IMR-90 (cell line): Measurements from ENCODE around the gene LRP1B. TPM values are rescaled to one million over a fixed set of nuclear protein-coding genes. Genes with fewer than 3 reads are reported as not detected.

Experiments
- ATAC-seq: fragments of 200-7000 bp; cut with Tn5 transposase; 2 replicates; pipeline ENCODE4 v1.9.1; 2020; ENCODE audit warnings: low read depth, mild to moderate bottlenecking, moderate library complexity
- BruUV-seq: library from RNA; stranded (reverse); fragments of 400-500 nt; replicated peaks from 2 replicates; lab custom pipeline; 2021; lab: Mats Ljungman, UMichigan
- CTCF ChIA-PET: fragments of 300-600 bp; formaldehyde crosslinking; extraction: SDS; loops from one replicate; lab custom pipeline; 2021; ENCODE audit warnings: antibody characterized with exemption; lab: Yijun Ruan, JAX
- POLR2A ChIA-PET: fragments of 300-600 bp; sonication (Branson Sonifier 250); formaldehyde crosslinking; loops from one replicate; lab custom pipeline; 2022; ENCODE audit warnings: antibody characterized with exemption; ENCODE audit not compliant: unreplicated experiment; lab: Charles Lee
- DNase-seq: peaks from one replicate; pipeline ENCODE4 v3.0.0; 2013
- H2AFZ ChIP-seq: replicated peaks from 2 replicates; pipeline ENCODE3; 2013; ENCODE audit warnings: low read length, mild to moderate bottlenecking; ENCODE audit not compliant: poor library complexity
- H2AK5ac ChIP-seq: 2 replicates; pipeline ENCODE4 v1.6.1; 2013; ENCODE audit warnings: low read depth, low read length, inconsistent platforms
- H2AK9ac ChIP-seq: replicated peaks from 2 replicates; pipeline ENCODE3; 2013; ENCODE audit warnings: mild to moderate bottlenecking, low read depth, low read length, moderate library complexity; ENCODE audit not compliant: poor library complexity
- H2BK120ac ChIP-seq: 2 replicates; pipeline ENCODE4 v1.6.1; 2013; ENCODE audit warnings: low read depth, low read length, inconsistent platforms
- H2BK15ac ChIP-seq: 3 replicates; pipeline ENCODE4 v1.6.1; 2013; ENCODE audit warnings: low read depth, low read length, inconsistent platforms
- H2BK20ac ChIP-seq: 2 replicates; pipeline ENCODE4 v1.6.1; 2013; ENCODE audit warnings: low read depth, mild to moderate bottlenecking, inconsistent platforms, low read length, moderate library complexity
- H2BK5ac ChIP-seq: 2 replicates; pipeline ENCODE4 v1.6.1; 2013; ENCODE audit warnings: mild to moderate bottlenecking, low read depth, low read length, inconsistent platforms; ENCODE audit not compliant: poor library complexity, severe bottlenecking
- H3K14ac ChIP-seq: replicated peaks from 2 replicates; pipeline ENCODE4 v1.6.1; 2013; ENCODE audit warnings: low read depth, low read length, inconsistent platforms
- H3K18ac ChIP-seq: 2 replicates; pipeline ENCODE4 v1.6.1; 2013; ENCODE audit warnings: low read depth, low read length, control low read depth
- H3K23ac ChIP-seq: 2 replicates; pipeline ENCODE4 v1.6.1; 2013; ENCODE audit warnings: low read depth, low read length, inconsistent platforms
- H3K27ac ChIP-seq: 2 replicates; pipeline ENCODE4 v1.5.1; 2013; ENCODE audit warnings: mild to moderate bottlenecking, control low read depth, low read length; ENCODE audit not compliant: insufficient read depth
- H3K27me3 ChIP-seq: 2 replicates; pipeline ENCODE4 v1.6.1; 2013; ENCODE audit warnings: low read length; ENCODE audit not compliant: control insufficient read depth, insufficient read depth
- H3K36me3 ChIP-seq: 2 replicates; pipeline ENCODE4 v1.6.1; 2013; ENCODE audit warnings: low read length, mixed read lengths; ENCODE audit not compliant: control insufficient read depth, insufficient read depth
- H3K4ac ChIP-seq: 2 replicates; pipeline ENCODE4 v1.6.1; 2013; ENCODE audit warnings: low read depth, low read length, inconsistent platforms
- H3K4me1 ChIP-seq: 2 replicates; pipeline ENCODE4 v1.6.1; 2013; ENCODE audit warnings: low read length, mixed read lengths; ENCODE audit not compliant: control insufficient read depth, insufficient read depth
- H3K4me2 ChIP-seq: 2 replicates; pipeline ENCODE4 v1.6.1; 2013; ENCODE audit warnings: low read depth, mild to moderate bottlenecking, control low read depth, low read length, moderate library complexity
- H3K4me3 ChIP-seq: 2 replicates; pipeline ENCODE4 v1.5.1; 2013; ENCODE audit warnings: low read depth, mild to moderate bottlenecking, control low read depth, low read length, moderate library complexity; ENCODE audit not compliant: insufficient read depth
- H3K56ac ChIP-seq: 2 replicates; pipeline ENCODE4 v1.6.1; 2013; ENCODE audit warnings: low read length, inconsistent platforms; ENCODE audit not compliant: insufficient read depth; ENCODE audit errors: extremely low read depth
- H3K79me1 ChIP-seq, 2 experiments: 2 replicates each; pipeline ENCODE4 v1.6.1; 2013; ENCODE audit warnings: low read length in 2 of 2, inconsistent platforms in 1 of 2, low read depth in 1 of 2
- H3K9ac ChIP-seq: 2 replicates; pipeline ENCODE4 v1.6.1; 2013; ENCODE audit warnings: low read depth, low read length, control low read depth
- H3K9me1 ChIP-seq: 2 replicates; pipeline ENCODE4 v1.6.1; 2013; ENCODE audit warnings: low read length, inconsistent platforms; ENCODE audit not compliant: insufficient read depth
- H3K9me3 ChIP-seq: 2 replicates; pipeline ENCODE4 v1.6.1; 2013; ENCODE audit warnings: low read length; ENCODE audit not compliant: control insufficient read depth, insufficient read depth
- H4K20me1 ChIP-seq: 2 replicates; pipeline ENCODE4 v1.6.1; 2013; ENCODE audit warnings: low read length, inconsistent platforms; ENCODE audit not compliant: insufficient read depth
- H4K5ac ChIP-seq: 2 replicates; pipeline ENCODE4 v1.6.1; 2013; ENCODE audit warnings: mild to moderate bottlenecking, low read depth, low read length, control low read depth
- H4K8ac ChIP-seq, 2 experiments: 2 replicates each; pipeline ENCODE4 v1.6.1; 2013; ENCODE audit warnings: low read depth in 2 of 2, low read length in 2 of 2, control low read depth in 1 of 2, inconsistent platforms in 1 of 2
- H4K91ac ChIP-seq: 2 replicates; pipeline ENCODE4 v1.6.1; 2013; ENCODE audit warnings: low read depth, low read length, inconsistent platforms; ENCODE audit not compliant: insufficient read depth
- BHLHE40 ChIP-seq: fragments of 150-350 bp; IDR thresholded peaks from 2 replicates; pipeline ENCODE4 v1.6.1; 2016; ENCODE audit warnings: mild to moderate bottlenecking, low read depth, low read length
- CEBPB ChIP-seq: IDR thresholded peaks from 2 replicates; pipeline ENCODE4 v1.6.1; 2012; ENCODE audit warnings: low read depth, low read length, improper control_type of control experiment
- CHD1 ChIP-seq: IDR thresholded peaks from 2 replicates; pipeline ENCODE4 v1.6.1; 2012; ENCODE audit warnings: low read depth, low read length, improper control_type of control experiment
- CTCF ChIP-seq: conservative IDR thresholded peaks from 2 replicates; pipeline ENCODE4 v1.5.1; 2012; ENCODE audit warnings: mild to moderate bottlenecking, low read depth, low read length, improper control_type of control experiment
- ELK1 ChIP-seq: fragments of 150-350 bp; IDR thresholded peaks from 2 replicates; pipeline ENCODE4 v1.6.1; 2016; ENCODE audit warnings: low read depth, mild to moderate bottlenecking, low read length, moderate library complexity, borderline replicate concordance
- FOS ChIP-seq: fragments of 150-350 bp; IDR thresholded peaks from 2 replicates; pipeline ENCODE4 v1.6.1; 2016; ENCODE audit warnings: low read depth, low read length
- MAFK ChIP-seq: IDR thresholded peaks from 2 replicates; pipeline ENCODE4 v1.6.1; 2012; ENCODE audit warnings: low read depth, low read length, improper control_type of control experiment
- MAZ ChIP-seq: IDR thresholded peaks from 2 replicates; pipeline ENCODE4 v1.6.1; 2012; ENCODE audit warnings: low read depth, mild to moderate bottlenecking, low read length, improper control_type of control experiment, moderate library complexity, borderline replicate concordance
- MXI1 ChIP-seq: IDR thresholded peaks from 2 replicates; pipeline ENCODE4 v1.6.1; 2012; ENCODE audit warnings: low read depth, mild to moderate bottlenecking, low read length, moderate library complexity, borderline replicate concordance
- NFE2L2 ChIP-seq: fragments of 150-350 bp; IDR thresholded peaks from 2 replicates; pipeline ENCODE4 v1.6.1; 2016; ENCODE audit warnings: low read depth, mild to moderate bottlenecking, low read length
- POLR2A ChIP-seq: IDR thresholded peaks from 2 replicates; pipeline ENCODE4 v1.6.1; 2012; ENCODE audit warnings: mild to moderate bottlenecking, low read depth, low read length
- RAD21 ChIP-seq: IDR thresholded peaks from 2 replicates; pipeline ENCODE4 v1.6.1; 2012; ENCODE audit warnings: low read length, improper control_type of control experiment
- RCOR1 ChIP-seq: IDR thresholded peaks from 2 replicates; pipeline ENCODE4 v1.6.1; 2012; ENCODE audit warnings: mild to moderate bottlenecking, low read length, improper control_type of control experiment; ENCODE audit not compliant: insufficient replicate concordance
- RFX5 ChIP-seq: IDR thresholded peaks from 2 replicates; pipeline ENCODE4 v1.8.0; 2012; ENCODE audit warnings: low read depth, mild to moderate bottlenecking, low read length, moderate library complexity
- SMC3 ChIP-seq: fragments of 150-350 bp; IDR thresholded peaks from 2 replicates; pipeline ENCODE4 v1.6.1; 2016; ENCODE audit warnings: low read depth, mild to moderate bottlenecking, antibody characterized with exemption, low read length, moderate library complexity
- USF2 ChIP-seq: fragments of 150-350 bp; IDR thresholded peaks from 2 replicates; pipeline ENCODE4 v1.6.1; 2017; ENCODE audit warnings: mild to moderate bottlenecking, antibody characterized with exemption, low read length, low read depth
- WGBS, 2 experiments: methylation state at CpG; one replicate each; pipeline versions ENCODE4 v1.1.5 to v1.1.7; 2013; ENCODE audit warnings: missing lambda C conversion rate in 2 of 2; ENCODE audit not compliant: insufficient read length in 1 of 2; ENCODE audit errors: extremely low coverage in 2 of 2; 5-methylcytosine and 5-hydroxymethylcytosine counted together
- dilution Hi-C: fragments of 300-500 bp; cut with HindIII; formaldehyde crosslinking; loops from one replicate; pipeline ENCODE4 v1.14.3; 2018; ENCODE audit warnings: low sequenced_read_pairs; ENCODE audit not compliant: unreplicated experiment
- in situ Hi-C: fragments of 300-500 bp; cut with MboI; formaldehyde crosslinking; loops from 3 replicates; pipeline ENCODE4 v1.14.3; 2019; ENCODE audit warnings: low sequenced_read_pairs, inconsistent platforms, mixed read lengths
- intact Hi-C: fragments of 100-400 bp; cut with micrococcal nuclease; formaldehyde crosslinking; loops from 2 replicates; pipeline ENCODE4 v1.10.0; 2022
- polyA plus RNA-seq, 3 experiments: library from polyadenylated mRNA; depleted of rRNA; stranded (reverse); fragments of >200 nt; gene quantifications; 2 replicates each; pipeline ENCODE4 v1.2.3, GENCODE V29; 2012; ENCODE audit warnings: low replicate concordance in 1 of 3
- total RNA-seq: library from RNA; depleted of rRNA; stranded (reverse); fragments of >200 nt; gene quantifications from 2 replicates; pipeline ENCODE4 v1.2.3, GENCODE V29; 2012

Gene LRP1B
- total and polyA plus RNA-seq, 2 of the 4 experiments (the other 2 are of a cell fraction): under 0.01 to 0.02 TPM

- no peaks in the 10 kb centered on the region for H3K36me3 ChIP-seq
- H2BK5ac ChIP-seq: no peak overlapping the region
- no peak overlapping the region for H3K9ac ChIP-seq
- no peak overlapping the region for H3K14ac ChIP-seq
- no peak overlapping the region for H4K91ac ChIP-seq
- in situ Hi-C loops (no loop called here), intact Hi-C loops (no loop called here), dilution Hi-C loops (no loop called here)
- no peak overlapping the region for H3K27ac ChIP-seq
- no peak overlapping the region for H3K23ac ChIP-seq
- no CpG with 5 or more reads among the region's 2 CpGs for WGBS, 2 experiments
- POLR2A ChIA-PET: no interaction called here
- no peak overlapping the region for H2AK5ac ChIP-seq
- H3K79me1 ChIP-seq: no peaks in the 10 kb centered on the region
- no peaks in the 10 kb centered on the region for H3K9me1 ChIP-seq
- H2BK120ac ChIP-seq: no peak overlapping the region
- CTCF ChIA-PET: no interaction called here
- H3K4me1 ChIP-seq: no peaks in the 10 kb centered on the region
- no peaks in the 10 kb centered on the region for H3K27me3 ChIP-seq
- TF ChIP-seq MAZ (no peak), CHD1 (no peak), POLR2A (no peak), FOS (no peak), BHLHE40 (no peak), CEBPB (no peak), NFE2L2 (no peak), RAD21 (no peak), ELK1 (no peak), USF2 (no peak), SMC3 (no peak), RCOR1 (no peak), CTCF (no peak), RFX5 (no peak), MAFK (no peak), MXI1 (no peak)
- no peak overlapping the region for H2AK9ac ChIP-seq
- H3K4ac ChIP-seq: no peak overlapping the region
- no peak overlapping the region for H2AFZ ChIP-seq
- no peak for DNase-seq
- no peak overlapping the region for H3K4me3 ChIP-seq
- no peak for ATAC-seq
- peaks cover 6% of the 10 kb centered on the region for H3K9me3 ChIP-seq
- H4K20me1 ChIP-seq: no peaks in the 10 kb centered on the region
- no TSS peak for BruUV-seq
- H3K4me2 ChIP-seq: no peak overlapping the region
- no peak overlapping the region for H3K56ac ChIP-seq
- no peak overlapping the region for H2BK20ac ChIP-seq
- H4K8ac ChIP-seq: no peak overlapping the region
- no peak overlapping the region for H2BK15ac ChIP-seq
- no peak overlapping the region for H3K18ac ChIP-seq
- no peak overlapping the region for H4K5ac ChIP-seq
Observed at GRCh38 chr2:140205093-140205492, 1925.7 kb downstream of the LRP1B start.
